KBM-7 (cell line): ENCODE results near the gene DNAJC1.

ENCODE experiments used
- DNase-seq: peaks from one replicate; pipeline ENCODE4 v3.0.0-alpha.2; 2015
- in situ Hi-C: fragments of 300-500 bp; cut with MboI; formaldehyde crosslinking; loops from 2 replicates; pipeline ENCODE4 v1.14.3; 2020; ENCODE audit warnings: low sequenced_read_pairs, low pct_unique_long_range_greater_than_20kb, mixed read lengths

DNAJC1 gene

DNA sequence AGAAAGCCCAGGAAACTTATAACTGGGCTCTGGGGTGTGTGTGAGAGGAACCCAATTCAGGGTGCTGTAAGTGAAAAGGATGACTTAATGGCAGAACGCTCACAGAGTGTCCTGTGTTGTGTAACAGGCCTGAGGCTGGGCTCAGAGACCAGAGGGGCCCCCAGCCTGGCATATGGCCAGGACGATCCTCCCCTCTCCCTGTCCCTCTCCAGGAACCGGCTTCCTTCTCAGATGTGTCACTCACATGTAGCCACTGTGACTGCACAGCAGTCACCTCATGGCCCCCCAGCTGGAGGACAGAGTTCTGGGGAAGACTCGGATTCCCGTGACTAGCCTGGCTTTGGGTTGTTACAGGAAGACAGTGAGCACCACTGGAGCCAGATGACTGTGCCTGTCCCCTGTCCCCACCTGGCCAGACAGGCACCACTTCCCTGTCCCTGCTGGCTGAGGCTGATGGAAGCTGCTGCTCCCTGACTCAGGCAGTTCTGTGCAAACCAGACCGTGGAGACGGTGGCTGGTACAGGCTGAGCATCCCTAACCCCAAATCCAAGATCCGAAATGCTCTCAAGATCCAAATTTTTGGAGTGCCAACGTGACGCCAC is 249.0 kb downstream of the DNAJC1 start:
- DNase-seq = no peak
- in situ Hi-C loops = no loop called here

DNA sequence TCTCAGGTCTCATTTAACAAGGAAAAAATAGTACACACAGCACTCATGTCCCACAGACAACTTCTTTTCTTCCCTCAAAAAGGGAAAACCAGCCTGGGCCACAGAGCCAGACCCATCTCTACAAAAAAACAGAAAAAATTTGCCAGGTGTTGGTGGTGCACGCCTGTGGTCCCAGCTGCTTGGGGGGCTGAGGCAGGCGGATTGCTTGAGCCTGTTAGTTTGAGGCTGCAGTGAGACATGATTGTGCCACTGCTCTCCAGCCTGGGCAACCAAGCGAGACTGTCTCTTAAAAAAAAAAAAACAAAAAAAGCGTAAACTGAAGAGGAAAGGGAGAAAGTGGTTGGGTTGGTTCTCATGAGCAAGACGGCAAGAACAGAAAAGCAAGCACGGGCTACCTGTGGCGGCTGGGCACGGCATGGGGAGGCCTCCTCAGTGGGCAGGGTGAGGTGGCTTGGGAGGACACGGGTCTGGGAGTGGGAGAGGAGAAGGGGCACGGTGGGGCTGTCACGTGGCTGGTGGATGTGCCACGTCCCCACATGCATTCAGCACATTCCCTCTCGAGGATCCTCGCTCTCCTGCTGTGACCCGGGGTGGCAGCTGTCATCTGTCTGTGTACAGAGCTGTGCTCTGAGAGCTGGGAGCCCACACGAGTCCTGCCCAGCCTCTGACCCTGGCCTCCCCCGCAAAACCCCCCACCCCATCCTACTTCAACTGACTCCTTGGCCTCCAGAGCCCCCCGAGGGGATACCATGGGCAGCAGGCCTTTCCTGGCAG is 249.8 kb downstream of the DNAJC1 start:
- in situ Hi-C loops = no loop called here
- DNase-seq = no peak

DNA sequence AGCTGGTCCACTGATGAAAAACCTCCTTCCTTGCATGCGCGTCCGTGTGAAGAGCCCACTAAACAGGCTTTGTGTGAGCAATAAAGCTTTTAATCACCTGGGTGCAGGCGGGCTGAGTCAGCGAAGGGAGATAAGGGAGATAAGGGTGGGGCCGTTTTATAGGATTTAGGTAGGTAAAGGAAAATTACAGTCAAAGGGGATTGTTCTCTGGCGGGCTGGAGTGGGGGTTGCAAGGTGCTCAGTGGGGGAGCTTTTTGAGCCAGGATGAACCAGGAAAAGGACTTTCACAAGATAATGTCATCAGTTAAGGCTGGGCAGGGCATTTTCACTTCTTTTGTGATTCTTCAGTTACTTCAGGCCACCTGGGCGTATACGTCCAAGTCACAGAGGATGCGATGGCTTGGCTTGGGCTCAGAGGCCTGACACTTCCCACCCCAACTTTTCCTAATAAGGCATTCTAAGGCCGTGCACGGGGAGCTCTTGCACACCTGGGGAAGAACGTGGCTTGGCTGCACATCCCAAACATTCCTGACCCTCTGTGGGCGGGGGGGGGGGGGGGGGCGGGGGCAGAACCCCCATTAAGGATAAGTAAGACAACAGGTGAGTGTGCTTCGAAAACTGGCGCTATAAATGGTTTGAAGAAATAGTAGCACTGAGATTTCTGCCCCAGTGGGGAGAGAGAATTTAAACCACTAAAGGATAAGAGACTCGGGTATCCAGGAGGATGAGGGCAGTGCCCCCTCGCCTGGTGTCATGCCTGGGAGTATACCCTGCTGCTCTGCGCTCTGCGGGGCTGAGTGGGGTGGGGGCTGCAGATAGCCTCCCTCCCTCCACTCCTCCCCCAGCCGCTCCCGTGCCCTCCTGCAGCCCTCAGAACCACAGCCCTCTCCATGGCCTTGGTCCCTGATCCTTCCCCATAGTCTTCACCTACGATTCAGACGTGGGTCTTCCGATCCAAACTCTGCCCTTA is 251.9 kb downstream of the DNAJC1 start:
- no peak for DNase-seq
- in situ Hi-C loops = no loop called here

DNA sequence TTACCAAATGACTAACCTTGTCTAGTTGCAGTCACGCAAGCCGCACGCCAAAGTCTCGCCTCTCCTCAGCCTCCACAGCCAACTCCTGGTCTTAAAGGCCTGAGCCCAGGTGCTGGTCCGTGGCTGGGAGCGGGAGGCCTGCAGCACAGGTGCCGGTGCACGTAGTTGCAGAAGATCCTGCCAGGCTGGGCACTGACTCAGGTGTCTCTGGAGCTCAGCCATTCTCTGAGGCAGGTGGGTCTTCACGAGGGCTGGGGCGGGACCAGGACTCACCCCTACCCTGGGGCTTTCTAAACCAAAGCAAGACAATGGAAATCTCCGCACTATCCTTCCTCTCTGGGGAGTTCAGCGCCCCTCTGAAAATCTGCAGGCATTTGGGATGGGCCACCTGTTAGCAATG is 253.1 kb downstream of the DNAJC1 start:
- in situ Hi-C loops = no loop called here
- DNase-seq = no peak

DNA sequence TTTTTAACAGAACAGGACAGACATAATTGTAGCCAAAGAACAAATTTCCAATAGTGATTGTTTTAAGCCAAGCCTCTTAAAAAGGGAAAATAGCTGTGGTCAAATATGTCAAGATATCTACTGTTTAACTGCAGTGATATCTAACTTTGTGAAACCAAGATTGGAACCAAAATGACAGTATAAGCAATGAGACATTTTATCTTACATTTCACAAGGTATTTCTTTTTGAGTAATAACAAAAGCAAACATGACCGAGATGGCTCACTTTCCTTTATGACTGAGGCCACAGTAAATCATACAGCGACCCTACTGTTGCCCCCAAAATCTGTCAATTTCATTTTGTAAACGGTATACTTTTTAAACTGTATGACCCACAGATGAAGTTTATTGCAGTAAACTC is 253.7 kb downstream of the DNAJC1 start:
- in situ Hi-C loops = no loop called here
- DNase-seq = no peak

DNA sequence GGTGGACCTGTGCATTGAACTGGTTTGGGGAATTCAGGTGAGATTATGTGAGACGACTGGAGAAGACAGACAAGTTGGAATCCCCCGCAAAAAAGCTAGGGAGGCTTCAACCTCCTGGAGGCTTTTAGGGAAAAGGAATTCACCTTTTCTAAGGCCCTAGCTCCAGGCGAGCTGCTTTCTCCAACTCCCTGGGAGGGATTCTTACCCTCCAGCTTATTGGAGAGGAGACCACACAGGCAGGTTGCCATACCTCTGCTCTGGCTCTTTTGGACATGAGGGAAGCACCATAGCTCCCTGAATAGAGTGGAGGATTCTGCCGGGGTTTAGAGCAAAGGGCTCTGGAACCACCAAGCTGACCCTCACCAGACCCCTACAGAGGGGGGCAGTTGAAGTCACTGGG is 255.7 kb downstream of the DNAJC1 start:
- in situ Hi-C loops = no loop called here
- DNase-seq = no peak

DNA sequence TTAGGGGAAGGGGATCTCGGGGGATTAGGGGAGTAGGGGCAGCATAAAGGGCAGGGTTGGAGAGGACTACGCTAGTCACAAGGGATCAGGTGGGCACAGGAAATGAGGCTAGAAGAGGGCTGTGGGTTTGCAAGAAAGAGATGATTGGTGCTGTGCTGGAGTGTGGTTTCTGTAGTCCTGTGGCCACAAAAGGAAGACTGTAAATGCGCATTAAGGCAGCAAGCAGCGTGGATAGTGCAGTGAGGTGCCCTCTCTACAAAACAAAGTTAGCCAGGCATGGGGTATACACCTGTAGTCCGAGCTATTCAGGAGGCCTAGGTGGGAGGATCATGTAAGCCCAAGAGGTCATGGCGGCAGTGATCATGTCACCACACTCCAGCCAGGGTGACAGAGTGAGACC is 257.4 kb downstream of the DNAJC1 start:
- in situ Hi-C loops = no loop called here

DNA sequence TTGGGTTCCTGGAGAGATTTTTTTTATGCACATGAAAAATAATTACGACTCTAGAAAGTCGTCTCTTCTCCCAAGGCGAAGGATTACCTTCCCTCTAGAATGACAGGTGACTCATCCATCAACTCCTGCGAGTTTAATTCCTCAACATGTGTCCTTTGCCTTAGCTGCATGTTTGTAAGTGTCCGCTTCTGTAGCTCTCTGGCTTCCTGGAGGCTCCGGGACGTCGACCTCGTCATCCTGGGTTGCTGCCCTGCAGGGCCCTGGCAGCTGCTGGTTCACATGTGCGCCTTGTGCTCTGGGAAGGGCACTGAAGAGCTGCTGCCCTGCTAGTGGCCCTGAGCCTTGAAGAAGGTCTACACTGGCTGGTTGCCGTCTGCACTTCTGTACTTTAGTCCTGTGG is 259.3 kb downstream of the DNAJC1 start:
- DNase-seq = no peak
- in situ Hi-C loops = no loop called here

More for the DNA sequence above, 257.4 kb downstream of the DNAJC1 start:
- no peak for DNase-seq

DNA sequence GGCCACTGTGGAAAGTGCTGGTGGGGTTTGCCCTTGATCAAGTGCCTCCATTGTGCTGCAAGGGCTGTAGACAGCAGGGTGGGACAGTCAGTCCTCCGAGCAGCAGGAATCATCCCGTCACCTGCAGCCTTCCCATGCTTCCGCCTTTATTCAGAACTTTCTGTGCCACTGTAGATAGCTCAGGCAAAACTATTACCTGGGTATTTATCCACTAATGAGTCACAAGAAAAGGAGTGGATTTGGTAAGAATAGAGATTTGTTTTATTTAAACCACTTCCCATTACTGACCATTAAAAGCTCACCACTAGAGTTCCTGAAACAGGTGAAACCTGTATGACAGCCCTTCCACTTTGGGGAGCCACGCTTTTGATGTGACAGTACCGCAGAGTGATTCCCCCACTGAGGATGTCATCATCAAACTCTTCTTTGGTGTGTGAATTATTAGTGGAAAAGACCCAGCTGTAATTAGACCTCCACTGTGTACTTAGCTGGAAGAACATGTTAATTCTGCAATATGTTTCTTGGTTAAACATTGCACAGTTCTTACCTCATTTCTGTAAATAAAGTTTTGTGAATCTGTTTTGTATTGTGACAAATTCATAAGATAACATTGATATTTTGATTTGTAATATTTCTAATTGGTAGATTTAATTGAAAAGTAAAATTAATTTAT is 260.7 kb downstream of the DNAJC1 start:
- no peak for DNase-seq
- in situ Hi-C loops = no loop called here

DNA sequence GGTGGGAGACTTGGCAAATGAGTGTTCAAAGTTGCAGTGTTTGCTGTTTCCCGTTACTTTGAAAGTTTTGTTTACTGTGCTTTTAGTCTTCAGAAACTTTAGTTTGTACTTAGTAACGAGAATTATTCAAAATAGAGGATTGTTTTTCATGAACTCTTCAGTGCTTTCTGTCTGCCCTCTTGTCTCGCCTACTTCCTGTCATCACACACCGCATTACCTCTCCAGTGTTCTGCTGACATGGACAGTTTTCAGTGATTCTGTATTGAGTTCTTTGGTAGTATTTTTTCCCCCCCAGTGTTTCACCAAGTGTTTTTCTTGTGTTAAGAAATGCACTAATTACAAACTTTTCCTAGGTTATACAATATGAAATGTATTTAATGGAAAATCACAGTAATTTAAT is 262.5 kb downstream of the DNAJC1 start:
- in situ Hi-C loops = no loop called here

DNA sequence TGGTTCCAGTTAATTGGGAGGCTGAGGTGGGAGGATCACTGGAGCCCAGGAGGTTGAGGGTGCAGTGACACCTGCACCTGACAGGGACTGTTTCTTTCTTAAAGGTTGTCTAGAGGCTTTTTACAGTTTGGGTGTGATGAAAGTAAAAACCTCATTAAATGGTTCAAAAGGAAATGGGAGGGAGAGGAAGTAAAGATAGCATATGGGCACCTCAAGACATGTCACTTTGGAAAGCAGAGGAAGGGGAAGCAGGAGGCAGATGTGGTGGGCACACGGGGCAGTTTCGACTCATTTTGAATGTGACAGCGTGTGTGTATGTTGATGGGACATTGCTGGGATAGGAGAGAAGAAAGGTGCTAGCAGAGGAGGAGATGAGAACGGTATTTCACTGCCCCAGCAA is 266.4 kb downstream of the DNAJC1 start:
- in situ Hi-C loops = no loop called here
- DNase-seq = peak; percentile 83

More for the DNA sequence above, 262.5 kb downstream of the DNAJC1 start:
- no peak for DNase-seq

DNA sequence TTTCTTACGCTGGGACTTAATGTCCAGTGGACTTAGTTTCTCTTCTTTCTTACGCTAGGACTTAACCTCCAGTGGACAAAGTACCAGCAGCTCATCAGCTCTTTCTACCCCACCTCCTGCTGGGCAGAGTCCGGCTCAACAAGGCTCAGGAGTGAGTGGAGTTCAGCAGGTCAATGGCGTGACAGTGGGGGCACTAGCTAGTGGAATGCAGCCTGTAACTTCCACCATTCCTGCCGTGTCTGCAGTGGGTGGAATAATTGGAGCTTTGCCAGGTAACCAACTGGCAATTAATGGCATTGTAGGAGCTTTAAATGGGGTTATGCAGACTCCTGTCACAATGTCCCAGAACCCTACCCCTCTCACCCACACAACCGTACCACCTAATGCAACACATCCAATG is 269.8 kb downstream of the DNAJC1 start:
- in situ Hi-C loops = no loop called here
- no peak for DNase-seq

DNA sequence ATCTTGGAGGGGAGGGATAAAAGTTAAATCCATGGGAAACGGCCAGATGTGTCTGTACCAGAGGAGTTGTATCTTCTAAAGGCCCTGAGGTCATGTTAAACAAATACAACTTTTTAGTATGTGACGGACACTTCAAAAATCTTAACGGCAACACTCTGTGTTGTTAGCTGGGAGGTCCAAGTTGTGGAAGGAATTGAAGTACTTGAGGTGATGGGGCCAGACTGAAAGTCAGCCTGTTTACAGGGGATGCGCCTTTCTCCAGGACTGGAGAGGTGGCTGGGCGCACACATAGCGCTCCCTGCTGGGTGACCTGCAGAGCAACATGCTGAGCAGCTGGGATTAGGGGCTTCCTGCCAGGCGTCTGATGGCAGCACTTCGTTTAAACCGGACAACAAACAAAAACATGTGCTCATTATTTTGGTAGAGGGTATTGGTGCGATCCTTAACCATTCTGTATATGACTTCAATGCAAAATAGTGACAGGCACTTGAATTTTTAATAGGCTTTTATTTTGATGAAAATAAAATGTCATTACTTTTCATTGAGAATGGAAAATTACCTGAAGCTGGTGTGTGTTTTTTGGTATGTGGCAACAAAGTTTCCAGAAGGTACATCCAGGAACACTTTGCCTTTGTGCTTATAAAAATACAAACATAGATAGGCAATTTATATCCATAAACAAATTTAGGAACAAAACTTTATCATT is 271.3 kb downstream of the DNAJC1 start:
- in situ Hi-C loops = no loop called here

DNA sequence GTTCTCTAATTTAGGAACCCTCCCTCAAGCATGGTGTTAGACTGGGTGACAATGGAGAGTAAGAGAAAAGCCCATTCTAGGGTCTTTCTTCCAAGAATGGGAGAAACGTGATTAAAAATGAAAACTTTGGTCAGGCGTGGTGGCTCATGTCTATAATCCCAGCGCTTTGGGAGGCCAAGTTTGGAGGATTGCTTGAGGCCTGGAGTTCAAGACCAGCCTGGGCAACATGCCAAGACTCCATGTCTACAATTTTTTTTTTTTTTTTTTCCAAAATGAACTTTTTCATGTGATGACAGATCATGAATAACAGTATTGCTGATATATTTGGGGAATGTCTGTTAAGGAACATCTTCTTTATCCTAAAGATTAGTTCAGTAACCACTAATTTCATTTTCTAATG is 274.9 kb downstream of the DNAJC1 start:
- no peak for DNase-seq
- in situ Hi-C loops = no loop called here

More for the DNA sequence above, 271.3 kb downstream of the DNAJC1 start:
- DNase-seq = peak; percentile 81

DNA sequence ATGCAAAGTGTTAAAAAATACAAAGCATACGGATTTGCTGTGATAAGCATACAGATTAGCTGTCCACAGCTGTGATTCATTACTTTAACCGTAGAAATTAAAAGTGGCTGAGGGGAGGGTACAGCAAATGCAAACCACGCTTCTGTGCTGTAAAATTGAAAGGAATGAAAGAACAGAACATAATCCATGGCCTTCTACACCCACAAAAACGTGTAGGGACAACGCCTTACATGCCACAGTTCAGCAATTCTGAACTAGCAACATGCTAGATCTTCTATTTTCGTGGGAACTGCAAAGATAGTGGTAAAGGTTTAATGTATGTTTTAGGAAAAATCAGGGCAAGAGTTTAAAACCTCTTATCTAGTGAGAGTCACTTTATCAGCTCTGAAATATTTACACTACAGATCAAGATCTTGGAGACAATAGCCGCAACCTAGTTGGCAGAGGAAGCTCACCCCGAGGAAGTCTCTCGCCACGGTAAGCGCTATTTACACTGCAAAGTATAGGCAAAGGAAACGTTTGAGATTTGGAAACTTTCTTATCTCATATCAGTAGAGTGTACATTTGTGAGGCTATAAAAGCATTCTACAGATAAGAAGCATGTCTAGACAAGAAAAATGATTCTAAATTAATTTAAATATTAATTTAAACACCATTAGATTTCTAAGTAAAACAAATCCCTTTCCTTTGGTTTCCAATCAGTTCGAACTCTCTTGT is 275.9 kb downstream of the DNAJC1 start:
- in situ Hi-C loops = no loop called here
- peak; percentile 52 for DNase-seq

DNA sequence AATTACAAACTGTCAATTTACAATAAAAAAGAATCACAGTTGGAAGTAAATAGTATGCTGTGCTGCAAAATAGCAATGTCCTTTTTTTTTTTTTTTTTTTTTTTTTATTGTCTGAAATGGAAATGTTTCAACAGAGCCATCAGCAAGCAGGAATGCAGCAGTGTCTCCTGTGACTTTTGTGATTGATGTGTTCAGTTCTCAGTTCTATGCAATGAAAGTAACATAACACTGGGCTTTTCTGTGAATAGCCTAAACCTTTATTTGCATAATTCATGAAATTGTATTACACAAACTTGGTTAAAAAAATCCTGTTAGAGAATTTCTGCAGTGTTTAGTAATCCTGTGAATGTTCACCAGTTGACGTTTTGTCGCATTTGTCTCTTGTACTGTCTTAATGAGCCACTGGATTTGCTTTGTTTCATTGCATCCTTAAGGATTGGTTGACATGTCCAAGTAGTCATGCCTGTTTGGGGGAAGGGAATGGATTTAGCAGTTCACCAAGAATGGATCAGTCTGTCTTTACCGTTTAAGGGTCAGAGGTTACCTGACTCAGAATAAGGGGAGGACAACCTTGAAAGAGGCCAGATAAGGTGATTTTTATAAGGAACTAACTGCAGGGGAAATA is 276.8 kb downstream of the DNAJC1 start:
- no peak for DNase-seq
- in situ Hi-C loops = no loop called here

DNA sequence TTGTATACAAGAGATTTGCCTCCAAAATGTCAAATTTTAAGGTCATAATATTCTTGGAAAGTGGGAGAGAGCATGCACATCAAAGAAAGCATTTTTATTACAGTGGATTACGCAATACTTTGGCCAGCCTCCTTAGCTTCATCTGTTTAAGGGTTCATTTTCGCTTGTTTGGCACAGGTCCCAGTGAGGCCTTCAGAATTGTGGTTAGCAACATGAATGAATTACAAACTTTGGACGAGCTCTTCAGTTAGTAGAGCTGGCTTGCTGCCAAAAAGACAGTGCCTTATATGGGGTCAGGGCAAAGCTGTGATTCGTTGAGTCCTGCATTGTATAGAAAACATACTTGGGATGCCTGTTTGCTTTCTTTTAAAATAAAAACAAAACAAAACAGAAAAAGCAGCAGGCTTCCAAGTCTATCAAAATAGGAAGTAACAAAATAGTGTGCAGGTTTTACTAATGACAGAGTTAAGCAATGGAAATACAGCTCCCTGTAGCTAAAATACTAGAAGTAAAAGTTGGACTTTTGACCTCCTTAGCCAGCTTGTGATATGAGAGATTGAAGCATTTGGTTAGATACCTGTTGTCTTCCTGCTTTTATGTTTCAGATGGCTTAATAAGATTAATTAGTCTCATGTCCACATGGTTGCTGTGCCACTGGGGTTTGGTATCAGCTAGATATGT is 278.7 kb downstream of the DNAJC1 start:
- in situ Hi-C loops = no loop called here
- DNase-seq = peak; percentile 97
